SK-N-SH treated with all-trans-retinoic acid at 6 μM for 48 hours (cell line): ENCODE results near the gene TAS2R13.

Experiments
- ATAC-seq: fragments of 200-7000 bp; cut with Tn5 transposase; 3 replicates; pipeline ENCODE4 v1.9.1; 2020; ENCODE audit warnings: mild to moderate bottlenecking, moderate library complexity
- ARNTL ChIP-seq: fragments of 450-650 bp; formaldehyde crosslinking; IDR thresholded peaks from 2 replicates; pipeline ENCODE4 v1.5.0; 2020; ENCODE audit warnings: low read depth, mild to moderate bottlenecking, moderate library complexity, borderline replicate concordance
- BACH2 ChIP-seq: fragments of 250-450 bp; sonication (Bioruptor Pico); IDR thresholded peaks from 2 replicates; pipeline ENCODE4 v1.9.0; 2021; ENCODE audit warnings: mild to moderate bottlenecking, borderline replicate concordance
- CSDC2 ChIP-seq: fragments of 250-450 bp; sonication (Bioruptor Pico); IDR thresholded peaks from 2 replicates; pipeline ENCODE4 v1.5.0; 2020; ENCODE audit warnings: mild to moderate bottlenecking, moderate library complexity
- ESRRG ChIP-seq: fragments of 250-450 bp; sonication (Bioruptor Pico); IDR thresholded peaks from 2 replicates; pipeline ENCODE4 v1.6.1; 2021; ENCODE audit warnings: mild to moderate bottlenecking
- GLIS3 ChIP-seq: fragments of 250-450 bp; sonication (Bioruptor Pico); IDR thresholded peaks from 2 replicates; pipeline ENCODE4 v1.5.0; 2020; ENCODE audit warnings: mild to moderate bottlenecking, moderate library complexity
- ISL1 ChIP-seq: fragments of 250-450 bp; sonication (Bioruptor Pico); IDR thresholded peaks from 2 replicates; pipeline ENCODE4 v2.1.2; 2022; ENCODE audit warnings: mild to moderate bottlenecking, moderate library complexity
- OSR1 ChIP-seq: fragments of 250-450 bp; sonication (Bioruptor Pico); IDR thresholded peaks from 2 replicates; pipeline ENCODE4 v1.8.0; 2022; ENCODE audit warnings: moderate library complexity, mild to moderate bottlenecking, inconsistent platforms
- PPARA ChIP-seq: fragments of 250-450 bp; sonication (Bioruptor Pico); IDR thresholded peaks from 2 replicates; pipeline ENCODE4 v1.5.0; 2020; ENCODE audit warnings: mild to moderate bottlenecking, borderline replicate concordance
- RARB ChIP-seq: fragments of 250-450 bp; sonication (Bioruptor Pico); IDR thresholded peaks from 2 replicates; pipeline ENCODE4 v1.8.0; 2021; ENCODE audit warnings: mild to moderate bottlenecking, moderate library complexity
- SNAI2 ChIP-seq: fragments of 250-450 bp; sonication (Bioruptor Pico); IDR thresholded peaks from 2 replicates; pipeline ENCODE4 v1.5.0; 2020; ENCODE audit warnings: mild to moderate bottlenecking, moderate library complexity
- TCF4 ChIP-seq: fragments of 250-450 bp; sonication (Bioruptor Pico); IDR thresholded peaks from 2 replicates; pipeline ENCODE4 v1.8.0; 2021; ENCODE audit warnings: mild to moderate bottlenecking, moderate library complexity, borderline replicate concordance
- TOX ChIP-seq: fragments of 250-450 bp; sonication (Bioruptor Pico); IDR thresholded peaks from 2 replicates; pipeline ENCODE4 v1.8.0; 2021; ENCODE audit warnings: mild to moderate bottlenecking, moderate library complexity, borderline replicate concordance
- ZC3H10 ChIP-seq: fragments of 250-450 bp; sonication (Bioruptor Pico); IDR thresholded peaks from 2 replicates; pipeline ENCODE4 v1.5.1; 2021; ENCODE audit warnings: mild to moderate bottlenecking, moderate library complexity
- ZFP30 ChIP-seq: fragments of 450-650 bp; formaldehyde crosslinking; IDR thresholded peaks from 2 replicates; pipeline ENCODE4 v1.5.0; 2022; ENCODE audit warnings: mild to moderate bottlenecking, moderate library complexity
- ZNF565 ChIP-seq: fragments of 450-650 bp; formaldehyde crosslinking; conservative IDR thresholded peaks from 2 replicates; pipeline ENCODE4 v1.5.0; 2020; ENCODE audit warnings: low read depth, mild to moderate bottlenecking, moderate library complexity
- ZNF70 ChIP-seq: fragments of 450-650 bp; formaldehyde crosslinking; IDR thresholded peaks from 2 replicates; pipeline ENCODE4 v1.5.0; 2020; ENCODE audit warnings: mild to moderate bottlenecking, moderate library complexity
- TF ChIP-seq, protein P1 (sequence below): fragments of 250-450 bp; sonication (Bioruptor Pico); IDR thresholded peaks from 2 replicates; pipeline ENCODE4 v1.8.0; 2021; ENCODE audit warnings: low read depth, mild to moderate bottlenecking, moderate library complexity, borderline replicate concordance
- TF ChIP-seq, protein P2 (sequence below): fragments of 250-450 bp; sonication (Bioruptor Pico); IDR thresholded peaks from 2 replicates; pipeline ENCODE4 v1.5.1; 2020; ENCODE audit warnings: low read depth, mild to moderate bottlenecking, moderate library complexity
- TF ChIP-seq, protein P3 (sequence below): fragments of 250-450 bp; sonication (Bioruptor Pico); IDR thresholded peaks from 2 replicates; pipeline ENCODE4 v1.5.1; 2021; ENCODE audit warnings: mild to moderate bottlenecking, moderate library complexity
- TF ChIP-seq, protein P4 (sequence below): fragments of 250-450 bp; sonication (Bioruptor Pico); IDR thresholded peaks from 2 replicates; pipeline ENCODE4 v1.5.0; 2020; ENCODE audit warnings: mild to moderate bottlenecking, moderate library complexity
- TF ChIP-seq, protein P5 (sequence below): fragments of 250-450 bp; sonication (Bioruptor Pico); IDR thresholded peaks from 2 replicates; pipeline ENCODE4 v1.8.0; 2020; ENCODE audit warnings: mild to moderate bottlenecking, moderate library complexity, borderline replicate concordance

TAS2R13 gene

DNA sequence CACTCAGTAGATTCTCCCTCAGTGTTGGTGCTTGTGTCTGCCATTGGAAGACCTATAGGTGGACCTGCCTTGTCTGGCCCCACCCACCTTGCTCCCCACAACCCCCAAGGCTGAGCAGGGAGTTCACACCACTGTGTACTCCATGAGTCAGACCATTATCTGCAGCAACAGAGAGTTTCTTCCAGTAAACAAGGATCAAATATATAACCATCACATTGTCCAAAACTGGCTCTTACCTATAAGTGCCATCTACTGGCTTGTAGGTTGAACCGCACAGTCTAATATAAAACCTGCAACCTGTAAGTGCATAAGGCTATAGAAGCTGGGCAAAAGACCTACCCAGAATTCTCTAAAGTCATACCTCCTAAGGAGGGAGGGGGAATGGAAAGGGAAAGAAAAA is 7.9 kb downstream of the TAS2R13 start (continued):
- TF ChIP-seq, protein P1, sequence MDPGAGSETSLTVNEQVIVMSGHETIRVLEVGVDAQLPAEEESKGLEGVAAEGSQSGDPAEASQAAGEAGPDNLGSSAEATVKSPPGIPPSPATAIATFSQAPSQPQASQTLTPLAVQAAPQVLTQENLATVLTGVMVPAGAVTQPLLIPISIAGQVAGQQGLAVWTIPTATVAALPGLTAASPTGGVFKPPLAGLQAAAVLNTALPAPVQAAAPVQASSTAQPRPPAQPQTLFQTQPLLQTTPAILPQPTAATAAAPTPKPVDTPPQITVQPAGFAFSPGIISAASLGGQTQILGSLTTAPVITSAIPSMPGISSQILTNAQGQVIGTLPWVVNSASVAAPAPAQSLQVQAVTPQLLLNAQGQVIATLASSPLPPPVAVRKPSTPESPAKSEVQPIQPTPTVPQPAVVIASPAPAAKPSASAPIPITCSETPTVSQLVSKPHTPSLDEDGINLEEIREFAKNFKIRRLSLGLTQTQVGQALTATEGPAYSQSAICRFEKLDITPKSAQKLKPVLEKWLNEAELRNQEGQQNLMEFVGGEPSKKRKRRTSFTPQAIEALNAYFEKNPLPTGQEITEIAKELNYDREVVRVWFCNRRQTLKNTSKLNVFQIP (CRISPR knock-in tag): no peak
- TF ChIP-seq ZC3H10 (CRISPR knock-in tag): no peak

DNA sequence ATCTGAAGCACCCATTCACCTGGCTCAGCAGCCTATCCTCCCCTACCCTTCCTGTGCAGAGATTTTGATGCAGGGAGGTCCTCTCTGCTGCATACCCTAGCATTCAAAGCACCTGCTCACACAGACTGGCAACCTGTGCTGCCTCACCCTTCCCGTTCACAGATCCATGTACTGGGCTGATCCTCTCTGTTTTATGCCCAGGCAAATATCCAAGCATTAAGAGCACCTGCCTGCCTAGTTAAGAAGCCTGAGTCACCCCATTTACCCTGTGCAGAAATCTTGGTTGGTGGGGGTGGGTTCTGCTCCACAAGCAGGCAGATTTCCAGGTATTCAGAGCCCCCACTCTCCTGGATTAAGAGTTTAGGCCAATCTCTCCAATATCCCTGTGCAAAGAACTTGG is 8.4 kb downstream of the TAS2R13 start:
- no peak for ATAC-seq
- TF ChIP-seq ZC3H10 (CRISPR knock-in tag) (no peak), TOX (CRISPR knock-in tag) (no peak), RARB (no peak), TCF4 (CRISPR knock-in tag) (no peak), SNAI2 (CRISPR knock-in tag) (no peak), ARNTL (CRISPR knock-in tag) (no peak), ZNF70 (no peak), ESRRG (no peak), BACH2 (CRISPR knock-in tag) (no peak), ZFP30 (CRISPR knock-in tag) (no peak), ZNF565 (no peak), ISL1 (no peak), PPARA (CRISPR knock-in tag) (no peak)
- TF ChIP-seq, protein P2, sequence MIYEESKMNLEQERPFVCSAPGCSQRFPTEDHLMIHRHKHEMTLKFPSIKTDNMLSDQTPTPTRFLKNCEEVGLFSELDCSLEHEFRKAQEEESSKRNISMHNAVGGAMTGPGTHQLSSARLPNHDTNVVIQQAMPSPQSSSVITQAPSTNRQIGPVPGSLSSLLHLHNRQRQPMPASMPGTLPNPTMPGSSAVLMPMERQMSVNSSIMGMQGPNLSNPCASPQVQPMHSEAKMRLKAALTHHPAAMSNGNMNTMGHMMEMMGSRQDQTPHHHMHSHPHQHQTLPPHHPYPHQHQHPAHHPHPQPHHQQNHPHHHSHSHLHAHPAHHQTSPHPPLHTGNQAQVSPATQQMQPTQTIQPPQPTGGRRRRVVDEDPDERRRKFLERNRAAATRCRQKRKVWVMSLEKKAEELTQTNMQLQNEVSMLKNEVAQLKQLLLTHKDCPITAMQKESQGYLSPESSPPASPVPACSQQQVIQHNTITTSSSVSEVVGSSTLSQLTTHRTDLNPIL (CRISPR knock-in tag): no peak
- TF ChIP-seq, protein P1 (CRISPR knock-in tag): no peak
- TF ChIP-seq, protein P3, sequence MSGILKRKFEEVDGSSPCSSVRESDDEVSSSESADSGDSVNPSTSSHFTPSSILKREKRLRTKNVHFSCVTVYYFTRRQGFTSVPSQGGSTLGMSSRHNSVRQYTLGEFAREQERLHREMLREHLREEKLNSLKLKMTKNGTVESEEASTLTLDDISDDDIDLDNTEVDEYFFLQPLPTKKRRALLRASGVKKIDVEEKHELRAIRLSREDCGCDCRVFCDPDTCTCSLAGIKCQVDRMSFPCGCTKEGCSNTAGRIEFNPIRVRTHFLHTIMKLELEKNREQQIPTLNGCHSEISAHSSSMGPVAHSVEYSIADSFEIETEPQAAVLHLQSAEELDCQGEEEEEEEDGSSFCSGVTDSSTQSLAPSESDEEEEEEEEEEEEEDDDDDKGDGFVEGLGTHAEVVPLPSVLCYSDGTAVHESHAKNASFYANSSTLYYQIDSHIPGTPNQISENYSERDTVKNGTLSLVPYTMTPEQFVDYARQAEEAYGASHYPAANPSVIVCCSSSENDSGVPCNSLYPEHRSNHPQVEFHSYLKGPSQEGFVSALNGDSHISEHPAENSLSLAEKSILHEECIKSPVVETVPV (CRISPR knock-in tag): no peak
- TF ChIP-seq, all 23 proteins: peak for 0

DNA sequence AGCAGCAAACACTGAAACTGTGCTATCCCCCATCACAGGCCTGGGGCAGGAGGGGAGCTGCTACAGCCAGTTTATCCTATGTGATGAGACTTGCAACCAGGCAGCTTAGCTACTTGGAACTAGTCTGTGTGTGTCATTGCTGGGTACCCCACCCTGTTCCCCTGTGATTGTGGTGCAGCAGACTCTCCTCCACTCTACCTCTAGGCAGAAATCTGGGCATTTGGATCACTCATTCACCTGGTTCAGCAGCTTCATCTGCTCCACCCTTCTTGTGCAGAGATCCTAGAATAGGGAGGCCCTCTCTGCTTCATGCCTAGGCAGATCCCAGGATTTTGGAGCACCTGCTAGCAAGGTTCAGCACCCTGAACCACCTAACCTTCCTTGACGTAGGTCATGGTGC is 8.8 kb downstream of the TAS2R13 start:
- TF ChIP-seq, protein P4, sequence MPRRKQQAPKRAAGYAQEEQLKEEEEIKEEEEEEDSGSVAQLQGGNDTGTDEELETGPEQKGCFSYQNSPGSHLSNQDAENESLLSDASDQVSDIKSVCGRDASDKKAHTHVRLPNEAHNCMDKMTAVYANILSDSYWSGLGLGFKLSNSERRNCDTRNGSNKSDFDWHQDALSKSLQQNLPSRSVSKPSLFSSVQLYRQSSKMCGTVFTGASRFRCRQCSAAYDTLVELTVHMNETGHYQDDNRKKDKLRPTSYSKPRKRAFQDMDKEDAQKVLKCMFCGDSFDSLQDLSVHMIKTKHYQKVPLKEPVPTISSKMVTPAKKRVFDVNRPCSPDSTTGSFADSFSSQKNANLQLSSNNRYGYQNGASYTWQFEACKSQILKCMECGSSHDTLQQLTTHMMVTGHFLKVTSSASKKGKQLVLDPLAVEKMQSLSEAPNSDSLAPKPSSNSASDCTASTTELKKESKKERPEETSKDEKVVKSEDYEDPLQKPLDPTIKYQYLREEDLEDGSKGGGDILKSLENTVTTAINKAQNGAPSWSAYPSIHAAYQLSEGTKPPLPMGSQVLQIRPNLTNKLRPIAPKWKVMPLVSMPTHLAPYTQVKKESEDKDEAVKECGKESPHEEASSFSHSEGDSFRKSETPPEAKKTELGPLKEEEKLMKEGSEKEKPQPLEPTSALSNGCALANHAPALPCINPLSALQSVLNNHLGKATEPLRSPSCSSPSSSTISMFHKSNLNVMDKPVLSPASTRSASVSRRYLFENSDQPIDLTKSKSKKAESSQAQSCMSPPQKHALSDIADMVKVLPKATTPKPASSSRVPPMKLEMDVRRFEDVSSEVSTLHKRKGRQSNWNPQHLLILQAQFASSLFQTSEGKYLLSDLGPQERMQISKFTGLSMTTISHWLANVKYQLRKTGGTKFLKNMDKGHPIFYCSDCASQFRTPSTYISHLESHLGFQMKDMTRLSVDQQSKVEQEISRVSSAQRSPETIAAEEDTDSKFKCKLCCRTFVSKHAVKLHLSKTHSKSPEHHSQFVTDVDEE: no peak
- TF ChIP-seq ZC3H10 (CRISPR knock-in tag): no peak
- no peak for TF ChIP-seq ZFP30 (CRISPR knock-in tag)
- TF ChIP-seq OSR1 (CRISPR knock-in tag): no peak
- no peak for TF ChIP-seq CSDC2
- TF ChIP-seq GLIS3 (CRISPR knock-in tag): no peak
- no peak for TF ChIP-seq ISL1
- TF ChIP-seq ESRRG: no peak
- TF ChIP-seq, protein P5, sequence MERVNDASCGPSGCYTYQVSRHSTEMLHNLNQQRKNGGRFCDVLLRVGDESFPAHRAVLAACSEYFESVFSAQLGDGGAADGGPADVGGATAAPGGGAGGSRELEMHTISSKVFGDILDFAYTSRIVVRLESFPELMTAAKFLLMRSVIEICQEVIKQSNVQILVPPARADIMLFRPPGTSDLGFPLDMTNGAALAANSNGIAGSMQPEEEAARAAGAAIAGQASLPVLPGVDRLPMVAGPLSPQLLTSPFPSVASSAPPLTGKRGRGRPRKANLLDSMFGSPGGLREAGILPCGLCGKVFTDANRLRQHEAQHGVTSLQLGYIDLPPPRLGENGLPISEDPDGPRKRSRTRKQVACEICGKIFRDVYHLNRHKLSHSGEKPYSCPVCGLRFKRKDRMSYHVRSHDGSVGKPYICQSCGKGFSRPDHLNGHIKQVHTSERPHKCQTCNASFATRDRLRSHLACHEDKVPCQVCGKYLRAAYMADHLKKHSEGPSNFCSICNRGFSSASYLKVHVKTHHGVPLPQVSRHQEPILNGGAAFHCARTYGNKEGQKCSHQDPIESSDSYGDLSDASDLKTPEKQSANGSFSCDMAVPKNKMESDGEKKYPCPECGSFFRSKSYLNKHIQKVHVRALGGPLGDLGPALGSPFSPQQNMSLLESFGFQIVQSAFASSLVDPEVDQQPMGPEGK (CRISPR knock-in tag): no peak
- ATAC-seq: no peak
